IMR-90 (cell line): ENCODE results near the gene CLDN18. TPM values are rescaled to one million over a fixed set of nuclear protein-coding genes. Genes with fewer than 3 reads are reported as not detected.

ENCODE experiments used
- ATAC-seq: fragments of 200-7000 bp; cut with Tn5 transposase; 2 replicates; pipeline ENCODE4 v1.9.1; 2020; ENCODE audit warnings: low read depth, mild to moderate bottlenecking, moderate library complexity
- BruUV-seq: library from RNA; stranded (reverse); fragments of 400-500 nt; replicated peaks from 2 replicates; lab custom pipeline; 2021; lab: Mats Ljungman, UMichigan
- CTCF ChIA-PET: fragments of 300-600 bp; formaldehyde crosslinking; extraction: SDS; loops from one replicate; lab custom pipeline; 2021; ENCODE audit warnings: antibody characterized with exemption; lab: Yijun Ruan, JAX
- POLR2A ChIA-PET: fragments of 300-600 bp; sonication (Branson Sonifier 250); formaldehyde crosslinking; loops from one replicate; lab custom pipeline; 2022; ENCODE audit warnings: antibody characterized with exemption; ENCODE audit not compliant: unreplicated experiment; lab: Charles Lee
- DNase-seq: peaks from one replicate; pipeline ENCODE4 v3.0.0; 2013
- H2AFZ ChIP-seq: replicated peaks from 2 replicates; pipeline ENCODE3; 2013; ENCODE audit warnings: low read length, mild to moderate bottlenecking; ENCODE audit not compliant: poor library complexity
- H2AK5ac ChIP-seq: 2 replicates; pipeline ENCODE4 v1.6.1; 2013; ENCODE audit warnings: low read depth, low read length, inconsistent platforms
- H2AK9ac ChIP-seq: replicated peaks from 2 replicates; pipeline ENCODE3; 2013; ENCODE audit warnings: mild to moderate bottlenecking, low read depth, low read length, moderate library complexity; ENCODE audit not compliant: poor library complexity
- H2BK120ac ChIP-seq: 2 replicates; pipeline ENCODE4 v1.6.1; 2013; ENCODE audit warnings: low read depth, low read length, inconsistent platforms
- H2BK15ac ChIP-seq: 3 replicates; pipeline ENCODE4 v1.6.1; 2013; ENCODE audit warnings: low read depth, low read length, inconsistent platforms
- H2BK20ac ChIP-seq: 2 replicates; pipeline ENCODE4 v1.6.1; 2013; ENCODE audit warnings: low read depth, mild to moderate bottlenecking, inconsistent platforms, low read length, moderate library complexity
- H2BK5ac ChIP-seq: 2 replicates; pipeline ENCODE4 v1.6.1; 2013; ENCODE audit warnings: mild to moderate bottlenecking, low read depth, low read length, inconsistent platforms; ENCODE audit not compliant: poor library complexity, severe bottlenecking
- H3K14ac ChIP-seq: replicated peaks from 2 replicates; pipeline ENCODE4 v1.6.1; 2013; ENCODE audit warnings: low read depth, low read length, inconsistent platforms
- H3K18ac ChIP-seq: 2 replicates; pipeline ENCODE4 v1.6.1; 2013; ENCODE audit warnings: low read depth, low read length, control low read depth
- H3K23ac ChIP-seq: 2 replicates; pipeline ENCODE4 v1.6.1; 2013; ENCODE audit warnings: low read depth, low read length, inconsistent platforms
- H3K27ac ChIP-seq: 2 replicates; pipeline ENCODE4 v1.5.1; 2013; ENCODE audit warnings: mild to moderate bottlenecking, control low read depth, low read length; ENCODE audit not compliant: insufficient read depth
- H3K27me3 ChIP-seq: 2 replicates; pipeline ENCODE4 v1.6.1; 2013; ENCODE audit warnings: low read length; ENCODE audit not compliant: control insufficient read depth, insufficient read depth
- H3K36me3 ChIP-seq: 2 replicates; pipeline ENCODE4 v1.6.1; 2013; ENCODE audit warnings: low read length, mixed read lengths; ENCODE audit not compliant: control insufficient read depth, insufficient read depth
- H3K4ac ChIP-seq: 2 replicates; pipeline ENCODE4 v1.6.1; 2013; ENCODE audit warnings: low read depth, low read length, inconsistent platforms
- H3K4me1 ChIP-seq: 2 replicates; pipeline ENCODE4 v1.6.1; 2013; ENCODE audit warnings: low read length, mixed read lengths; ENCODE audit not compliant: control insufficient read depth, insufficient read depth
- H3K4me2 ChIP-seq: 2 replicates; pipeline ENCODE4 v1.6.1; 2013; ENCODE audit warnings: low read depth, mild to moderate bottlenecking, control low read depth, low read length, moderate library complexity
- H3K4me3 ChIP-seq: 2 replicates; pipeline ENCODE4 v1.5.1; 2013; ENCODE audit warnings: low read depth, mild to moderate bottlenecking, control low read depth, low read length, moderate library complexity; ENCODE audit not compliant: insufficient read depth
- H3K56ac ChIP-seq: 2 replicates; pipeline ENCODE4 v1.6.1; 2013; ENCODE audit warnings: low read length, inconsistent platforms; ENCODE audit not compliant: insufficient read depth; ENCODE audit errors: extremely low read depth
- H3K79me1 ChIP-seq, 2 experiments: 2 replicates each; pipeline ENCODE4 v1.6.1; 2013; ENCODE audit warnings: low read length in 2 of 2, inconsistent platforms in 1 of 2, low read depth in 1 of 2
- H3K9ac ChIP-seq: 2 replicates; pipeline ENCODE4 v1.6.1; 2013; ENCODE audit warnings: low read depth, low read length, control low read depth
- H3K9me1 ChIP-seq: 2 replicates; pipeline ENCODE4 v1.6.1; 2013; ENCODE audit warnings: low read length, inconsistent platforms; ENCODE audit not compliant: insufficient read depth
- H3K9me3 ChIP-seq: 2 replicates; pipeline ENCODE4 v1.6.1; 2013; ENCODE audit warnings: low read length; ENCODE audit not compliant: control insufficient read depth, insufficient read depth
- H4K20me1 ChIP-seq: 2 replicates; pipeline ENCODE4 v1.6.1; 2013; ENCODE audit warnings: low read length, inconsistent platforms; ENCODE audit not compliant: insufficient read depth
- H4K5ac ChIP-seq: 2 replicates; pipeline ENCODE4 v1.6.1; 2013; ENCODE audit warnings: mild to moderate bottlenecking, low read depth, low read length, control low read depth
- H4K8ac ChIP-seq, 2 experiments: 2 replicates each; pipeline ENCODE4 v1.6.1; 2013; ENCODE audit warnings: low read depth in 2 of 2, low read length in 2 of 2, control low read depth in 1 of 2, inconsistent platforms in 1 of 2
- H4K91ac ChIP-seq: 2 replicates; pipeline ENCODE4 v1.6.1; 2013; ENCODE audit warnings: low read depth, low read length, inconsistent platforms; ENCODE audit not compliant: insufficient read depth
- CHD1 ChIP-seq: IDR thresholded peaks from 2 replicates; pipeline ENCODE4 v1.6.1; 2012; ENCODE audit warnings: low read depth, low read length, improper control_type of control experiment
- CTCF ChIP-seq: conservative IDR thresholded peaks from 2 replicates; pipeline ENCODE4 v1.5.1; 2012; ENCODE audit warnings: mild to moderate bottlenecking, low read depth, low read length, improper control_type of control experiment
- ELK1 ChIP-seq: fragments of 150-350 bp; IDR thresholded peaks from 2 replicates; pipeline ENCODE4 v1.6.1; 2016; ENCODE audit warnings: low read depth, mild to moderate bottlenecking, low read length, moderate library complexity, borderline replicate concordance
- MAZ ChIP-seq: IDR thresholded peaks from 2 replicates; pipeline ENCODE4 v1.6.1; 2012; ENCODE audit warnings: low read depth, mild to moderate bottlenecking, low read length, improper control_type of control experiment, moderate library complexity, borderline replicate concordance
- MXI1 ChIP-seq: IDR thresholded peaks from 2 replicates; pipeline ENCODE4 v1.6.1; 2012; ENCODE audit warnings: low read depth, mild to moderate bottlenecking, low read length, moderate library complexity, borderline replicate concordance
- NFE2L2 ChIP-seq: fragments of 150-350 bp; IDR thresholded peaks from 2 replicates; pipeline ENCODE4 v1.6.1; 2016; ENCODE audit warnings: low read depth, mild to moderate bottlenecking, low read length
- POLR2A ChIP-seq: IDR thresholded peaks from 2 replicates; pipeline ENCODE4 v1.6.1; 2012; ENCODE audit warnings: mild to moderate bottlenecking, low read depth, low read length
- RAD21 ChIP-seq: IDR thresholded peaks from 2 replicates; pipeline ENCODE4 v1.6.1; 2012; ENCODE audit warnings: low read length, improper control_type of control experiment
- RCOR1 ChIP-seq: IDR thresholded peaks from 2 replicates; pipeline ENCODE4 v1.6.1; 2012; ENCODE audit warnings: mild to moderate bottlenecking, low read length, improper control_type of control experiment; ENCODE audit not compliant: insufficient replicate concordance
- RFX5 ChIP-seq: IDR thresholded peaks from 2 replicates; pipeline ENCODE4 v1.8.0; 2012; ENCODE audit warnings: low read depth, mild to moderate bottlenecking, low read length, moderate library complexity
- SMC3 ChIP-seq: fragments of 150-350 bp; IDR thresholded peaks from 2 replicates; pipeline ENCODE4 v1.6.1; 2016; ENCODE audit warnings: low read depth, mild to moderate bottlenecking, antibody characterized with exemption, low read length, moderate library complexity
- USF2 ChIP-seq: fragments of 150-350 bp; IDR thresholded peaks from 2 replicates; pipeline ENCODE4 v1.6.1; 2017; ENCODE audit warnings: mild to moderate bottlenecking, antibody characterized with exemption, low read length, low read depth
- WGBS, 2 experiments: methylation state at CpG; one replicate each; pipeline versions ENCODE4 v1.1.5 to v1.1.7; 2013; ENCODE audit warnings: missing lambda C conversion rate in 2 of 2; ENCODE audit not compliant: insufficient read length in 1 of 2; ENCODE audit errors: extremely low coverage in 2 of 2; 5-methylcytosine and 5-hydroxymethylcytosine counted together
- dilution Hi-C: fragments of 300-500 bp; cut with HindIII; formaldehyde crosslinking; loops from one replicate; pipeline ENCODE4 v1.14.3; 2018; ENCODE audit warnings: low sequenced_read_pairs; ENCODE audit not compliant: unreplicated experiment
- in situ Hi-C: fragments of 300-500 bp; cut with MboI; formaldehyde crosslinking; loops from 3 replicates; pipeline ENCODE4 v1.14.3; 2019; ENCODE audit warnings: low sequenced_read_pairs, inconsistent platforms, mixed read lengths
- intact Hi-C: fragments of 100-400 bp; cut with micrococcal nuclease; formaldehyde crosslinking; loops from 2 replicates; pipeline ENCODE4 v1.10.0; 2022
- polyA plus RNA-seq, 3 experiments: library from polyadenylated mRNA; depleted of rRNA; stranded (reverse); fragments of >200 nt; gene quantifications; 2 replicates each; pipeline ENCODE4 v1.2.3, GENCODE V29; 2012; ENCODE audit warnings: low replicate concordance in 1 of 3
- total RNA-seq: library from RNA; depleted of rRNA; stranded (reverse); fragments of >200 nt; gene quantifications from 2 replicates; pipeline ENCODE4 v1.2.3, GENCODE V29; 2012

The CLDN18 gene
- total and polyA plus RNA-seq, 2 of the 4 experiments (the other 2 are of a cell fraction) = not detected

GRCh38 chr3:138062037-138062436 is 52.1 kb downstream of the CLDN18 start:
- H4K8ac ChIP-seq = no peak overlapping the region
- ATAC-seq (no peak), DNase-seq (no peak)
- no peak overlapping the region for H2AK9ac ChIP-seq
- no peak overlapping the region for H3K4me2 ChIP-seq
- dilution Hi-C loops (no loop called here), in situ Hi-C loops (loop anchor here (10.0 kb wide), 1 partner anchor 863 kb away; no protein-coding TSS in a partner anchor), intact Hi-C loops (loop anchor here (10.0 kb wide), 1 partner anchor 183 kb away; no protein-coding TSS in a partner anchor)
- H3K9me1 ChIP-seq = peaks cover 10% of the 10 kb centered on the region; the same call in 1 of the 2 replicates
- no peak overlapping the region for H2BK20ac ChIP-seq
- H3K4ac ChIP-seq = no peak overlapping the region
- peaks cover 4 to 23% of the 10 kb centered on the region in 2 experiments; a peak in 3 of 4 replicates for H3K79me1 ChIP-seq
- no peaks in the 10 kb centered on the region for H3K9me3 ChIP-seq
- BruUV-seq = no TSS peak
- peaks cover 38% of the 10 kb centered on the region for H3K36me3 ChIP-seq
- peaks cover 11% of the 10 kb centered on the region; the same call in 1 of the 2 replicates for H4K20me1 ChIP-seq
- H4K91ac ChIP-seq = no peak overlapping the region
- no peak overlapping the region for H2AFZ ChIP-seq
- no peak overlapping the region for H2AK5ac ChIP-seq
- no CpG with 5 or more reads among the region's 2 CpGs for WGBS, 2 experiments
- H3K23ac ChIP-seq = no peak overlapping the region
- no peak overlapping the region for H2BK5ac ChIP-seq
- ChIA-PET CTCF (interaction anchor here (0.7 to 4.0 kb wide), 2 partner anchors 9 to 342 kb away, joined by 8 to 13 read pairs; no protein-coding TSS in a partner anchor), POLR2A (no interaction called here)
- no peak overlapping the region for H3K18ac ChIP-seq
- H3K4me3 ChIP-seq = no peak overlapping the region
- no peak overlapping the region for H2BK120ac ChIP-seq
- no peak for TF ChIP-seq RAD21
- no peak for TF ChIP-seq USF2
- TF ChIP-seq MXI1 = no peak
- TF ChIP-seq RFX5 = no peak
- TF ChIP-seq RCOR1 = no peak
- TF ChIP-seq CTCF = no peak
- no peak for TF ChIP-seq MAZ
- TF ChIP-seq POLR2A = no peak
- no peak for TF ChIP-seq SMC3
- TF ChIP-seq NFE2L2 = no peak
- no peak for TF ChIP-seq ELK1
- no peak for TF ChIP-seq CHD1
- H4K5ac ChIP-seq = no peak overlapping the region
- no peak overlapping the region for H3K56ac ChIP-seq
- H3K9ac ChIP-seq = no peak overlapping the region
- no peak overlapping the region for H2BK15ac ChIP-seq
- no peak overlapping the region for H3K14ac ChIP-seq
- H3K27ac ChIP-seq = no peak overlapping the region
- H3K27me3 ChIP-seq = no peaks in the 10 kb centered on the region
- H3K4me1 ChIP-seq = peaks cover 24% of the 10 kb centered on the region
